GM21529 (cell line): ENCODE measurements around the gene ITFG1.
"Not testable (repeated sequence)": the region's sequence is repeated elsewhere in the genome, so short reads cannot be mapped to it uniquely, and the experiment has no call there.

Source experiments
- ATAC-seq: cut with Tn5 transposase; IDR thresholded peaks from one replicate; pipeline ENCODE4 v1.9.1; 2021; ENCODE audit not compliant: unreplicated experiment

ITFG1 gene

DNA sequence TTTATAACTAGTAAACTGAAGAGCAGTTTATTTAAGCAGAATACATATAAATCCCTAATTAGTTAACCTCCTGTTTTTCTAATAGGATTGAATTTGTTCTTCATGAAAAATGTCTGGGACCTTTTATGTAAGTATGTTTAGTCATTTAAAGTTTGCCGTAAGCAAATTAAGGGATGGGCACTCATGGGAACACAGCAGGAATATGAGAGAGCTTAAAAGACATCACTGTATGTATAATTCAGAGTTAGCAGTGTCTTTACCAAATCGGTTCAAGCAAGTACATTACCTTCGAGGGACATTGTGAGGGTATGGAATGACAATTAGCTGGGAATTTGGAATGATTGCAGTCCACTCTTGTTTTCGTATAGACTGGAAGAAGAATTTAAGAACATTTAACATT, 299.4 kb downstream of the ITFG1 start:
- ATAC-seq = no peak

- ATAC-seq = no peak
Observed at GRCh38 chr16:47160422-47160821, 300.4 kb downstream of the ITFG1 start.

- ATAC-seq = no peak
Observed at GRCh38 chr16:47158992-47159391, 301.9 kb downstream of the ITFG1 start.

DNA sequence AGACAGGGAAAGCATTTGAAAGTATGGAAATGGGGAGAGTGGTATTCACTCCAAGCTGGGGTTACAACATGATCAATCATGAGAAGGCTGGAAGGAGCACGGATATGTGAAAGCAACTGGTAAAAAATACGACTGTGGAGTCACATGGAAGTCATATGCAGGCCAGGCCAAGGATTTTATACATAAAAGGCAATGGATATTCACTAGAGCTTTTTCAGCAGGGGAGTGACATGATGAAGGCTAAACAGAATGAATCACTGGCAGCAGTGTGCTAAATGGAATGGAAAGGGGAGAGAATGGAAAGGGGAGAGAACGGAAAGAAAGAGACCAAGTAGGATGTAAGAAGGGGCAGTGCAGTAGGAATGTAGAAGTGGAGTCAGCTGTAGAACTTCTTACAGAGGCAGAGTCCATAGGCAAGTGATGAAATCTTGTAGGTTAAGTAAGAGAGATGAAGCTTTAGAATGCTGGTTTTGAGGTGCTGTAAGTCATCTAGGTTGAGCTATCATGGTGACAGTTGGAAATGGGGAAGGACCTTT, 304.1 kb downstream of the ITFG1 start:
- no peak for ATAC-seq

- ATAC-seq = not testable (repeated sequence)
Observed at GRCh38 chr16:47152501-47152900, 308.4 kb downstream of the ITFG1 start.

DNA sequence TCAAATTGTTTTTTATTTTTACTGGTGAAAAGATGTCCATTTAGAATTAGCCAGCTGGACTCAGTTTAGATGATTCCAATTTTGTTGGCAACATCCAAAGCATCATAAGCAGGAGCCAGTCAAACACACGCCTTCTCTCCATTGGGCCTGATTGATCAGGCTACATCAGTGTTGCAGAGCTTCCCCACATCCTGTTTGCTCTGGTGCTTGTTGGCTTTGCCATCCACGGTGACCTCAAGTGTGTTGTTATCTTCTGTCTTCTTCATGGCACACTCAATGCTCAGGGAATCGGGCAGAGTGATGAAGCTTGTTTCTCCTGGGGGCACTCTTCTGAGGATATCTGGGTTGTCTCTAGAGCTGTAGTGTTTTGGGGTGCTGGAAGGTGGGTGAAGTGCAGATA, 310.8 kb downstream of the ITFG1 start:
- ATAC-seq = no peak

DNA sequence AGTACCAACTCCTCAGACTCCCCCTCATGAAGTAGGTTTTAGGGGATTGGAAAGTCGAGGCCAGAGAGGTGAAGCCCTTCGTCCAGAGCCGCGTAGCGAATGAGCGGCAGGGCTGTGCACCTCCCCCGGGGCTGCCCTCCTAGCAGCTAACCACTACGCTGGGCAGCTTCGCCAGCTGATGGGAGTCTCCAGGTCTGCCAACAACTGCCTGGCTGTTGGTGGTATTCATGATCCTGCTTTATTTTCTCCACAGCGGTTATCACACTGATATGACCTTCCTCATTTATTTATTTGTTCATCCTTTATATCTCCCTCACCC, 316.3 kb downstream of the ITFG1 start:
- ATAC-seq = no peak

DNA sequence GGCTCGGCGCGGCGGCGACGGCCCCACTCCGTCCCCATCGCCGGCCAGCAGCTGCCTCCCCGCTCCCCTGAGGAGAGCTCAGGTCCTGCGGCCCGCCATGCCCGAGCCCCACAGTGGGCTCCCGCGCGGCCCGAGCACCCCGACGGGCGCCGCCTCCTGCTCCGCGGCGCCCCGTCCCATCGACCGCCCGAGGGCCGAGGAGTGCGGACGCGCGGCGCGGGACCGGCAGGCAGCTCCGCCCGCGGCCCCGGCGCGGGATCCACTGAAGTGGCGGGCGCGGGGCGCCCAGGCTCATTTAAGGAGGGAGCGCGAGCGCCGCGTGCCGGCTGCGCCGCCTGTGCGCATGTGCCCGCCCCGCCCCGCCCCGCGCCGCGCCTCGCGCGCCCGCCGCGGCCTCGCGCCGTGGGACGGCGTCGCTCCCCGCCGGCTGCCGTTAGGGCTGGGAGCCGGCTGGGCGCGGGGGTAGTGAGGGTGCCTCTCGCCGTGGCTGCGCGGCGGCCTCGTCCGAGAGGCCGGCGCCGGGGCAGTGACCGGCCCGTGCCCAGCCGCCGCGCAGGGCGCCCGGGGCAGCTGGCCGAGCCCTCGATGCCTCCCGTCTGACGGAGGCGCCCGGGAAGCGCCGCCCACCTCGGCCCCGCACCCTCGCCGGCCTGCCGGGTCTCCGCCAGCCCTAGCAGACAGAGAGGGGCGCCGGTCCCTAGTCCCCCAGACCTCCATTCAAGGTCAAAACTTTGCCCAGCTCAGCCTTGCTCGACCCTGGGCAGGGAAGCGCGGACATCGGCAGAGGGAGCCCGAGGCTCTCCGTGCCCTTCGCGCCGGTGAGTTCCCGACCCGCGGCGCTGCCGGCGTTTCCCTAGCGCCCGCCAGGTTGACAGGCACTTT, 316.9 kb downstream of the ITFG1 start, which contains the start of gene NETO2:
NETO2 (minus strand) TSS at position 269 of the 882 bp plus-strand sequence. CDS start 333 bp downstream, outside the sequence.
- ATAC-seq = peak; percentile 47

DNA sequence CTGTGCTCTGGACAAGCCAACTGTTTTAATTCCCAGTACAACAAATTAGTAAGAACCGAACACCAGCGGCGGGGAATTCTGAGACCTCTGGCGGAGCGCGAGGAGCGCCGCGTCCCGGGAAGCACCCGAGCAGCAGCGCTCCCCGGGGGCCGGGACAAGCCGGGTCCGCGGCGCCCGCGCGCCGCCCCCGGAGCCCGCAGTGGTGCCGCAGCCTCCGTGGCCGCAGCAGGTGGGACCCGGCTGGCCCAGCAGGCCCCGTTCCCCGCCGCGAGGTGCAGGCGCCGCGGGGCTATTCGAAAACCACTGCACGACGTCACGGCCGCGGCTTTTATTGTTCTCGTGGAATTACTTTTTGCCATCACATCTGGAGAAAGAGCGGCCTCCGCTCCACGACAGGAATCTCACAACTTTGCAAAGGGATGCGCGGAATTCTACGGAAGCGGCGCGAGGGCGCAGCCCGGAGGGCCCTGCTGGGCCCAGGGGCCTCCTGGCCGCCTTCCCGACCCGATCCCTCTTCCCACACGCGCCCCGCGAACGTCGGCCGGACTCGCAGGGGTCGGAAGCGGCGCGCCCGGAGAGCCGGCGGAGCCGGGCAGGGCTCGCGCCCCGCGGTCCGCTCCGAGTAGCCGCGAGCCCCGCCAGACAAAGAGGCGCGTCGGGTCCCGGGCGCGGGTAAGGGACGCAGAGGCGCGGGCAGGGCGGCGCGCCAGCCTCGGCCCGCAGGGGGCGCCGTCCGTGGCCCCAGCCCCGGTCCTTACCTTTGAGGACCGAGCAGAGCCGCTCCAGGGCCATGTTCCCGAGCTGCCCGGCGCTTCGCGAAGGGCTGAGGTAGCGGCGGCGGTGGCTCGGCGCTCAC, 317.8 kb downstream of the ITFG1 start:
- ATAC-seq = peak; percentile 63

GRCh38 chr16:47142486-47142820, 318.4 kb downstream of the ITFG1 start:
- ATAC-seq = no peak

DNA sequence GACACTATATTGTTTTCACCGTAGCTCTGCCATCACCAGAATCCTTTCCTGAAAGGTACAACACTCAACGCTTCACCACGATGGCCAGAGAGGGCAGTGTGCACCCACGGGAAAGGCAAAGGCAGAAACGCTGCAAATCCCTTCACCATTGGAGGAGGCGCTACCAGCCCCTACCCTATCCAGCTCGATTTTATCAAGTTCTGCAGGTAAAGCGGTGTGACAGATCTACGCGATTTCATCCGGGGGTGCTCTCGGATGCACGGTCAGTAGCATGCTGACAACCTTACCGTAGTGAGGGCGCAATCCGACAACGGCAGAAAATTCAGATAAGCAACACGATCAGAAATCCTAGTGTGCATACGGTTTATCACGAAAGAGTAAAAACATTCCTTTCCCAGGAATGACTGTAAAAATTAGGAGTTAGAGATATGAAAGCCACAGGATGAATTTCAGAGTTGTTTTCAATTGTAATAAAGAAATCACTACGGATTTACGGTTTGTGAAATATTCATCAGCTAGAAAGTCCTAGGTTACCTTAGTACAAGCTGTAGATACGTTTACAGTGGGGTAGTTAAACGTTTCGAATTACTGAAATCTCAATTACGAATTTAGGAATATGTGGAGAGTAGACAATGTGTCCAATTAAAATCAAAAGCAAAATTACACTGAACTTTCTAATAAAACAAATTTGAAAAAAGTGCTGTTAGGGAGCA, 318.9 kb downstream of the ITFG1 start:
- ATAC-seq = peak; percentile 60

DNA sequence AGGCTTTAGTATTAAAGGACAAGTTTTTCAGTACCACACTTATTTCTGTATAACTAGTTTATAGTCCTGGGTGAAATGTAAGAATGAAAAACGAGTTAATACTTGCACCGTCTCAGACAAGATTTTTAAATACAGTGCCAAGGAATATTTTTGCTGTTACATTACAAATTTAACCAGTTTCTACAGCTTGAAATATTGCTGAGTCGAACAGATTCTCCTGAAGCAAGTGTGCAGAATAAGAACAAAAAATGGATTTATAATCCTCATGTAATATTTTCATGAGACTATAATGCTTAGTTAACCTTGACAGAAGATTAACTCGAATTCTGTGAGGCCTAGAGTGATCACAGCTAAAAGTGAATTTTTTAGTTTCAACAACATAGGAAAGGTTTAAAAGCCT, 320.2 kb downstream of the ITFG1 start:
- no peak for ATAC-seq

DNA sequence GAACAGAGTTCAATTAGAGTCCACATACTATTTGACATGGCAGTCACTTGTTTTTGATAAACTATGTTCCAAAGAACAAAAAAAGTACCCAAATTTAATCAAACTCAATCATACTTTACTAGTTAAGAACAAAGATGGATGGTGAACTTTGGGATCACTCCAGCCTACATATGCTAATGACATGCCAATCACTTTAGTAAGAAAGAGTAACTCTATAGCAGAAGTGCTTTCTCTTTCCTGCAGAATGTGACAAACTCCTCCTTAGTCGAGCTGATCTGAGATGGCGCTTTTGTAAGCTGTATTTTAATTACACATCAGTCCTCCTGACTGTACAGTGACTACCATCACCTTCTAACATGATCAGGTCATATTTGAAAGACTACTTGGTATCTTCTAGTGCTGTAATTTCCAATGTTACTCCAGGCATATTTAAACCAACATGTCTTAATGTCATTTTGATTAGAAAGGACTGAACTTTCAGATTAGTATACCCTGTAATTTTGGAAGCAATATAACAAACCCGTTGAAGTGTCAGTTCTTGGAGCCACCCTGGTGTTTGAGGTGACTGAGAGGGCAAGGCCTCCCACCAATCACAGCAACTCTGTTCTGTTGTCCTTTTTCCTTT, 321.2 kb downstream of the ITFG1 start:
- no peak for ATAC-seq

- ATAC-seq = not testable (repeated sequence)
Observed at GRCh38 chr16:47137925-47138324, 322.9 kb downstream of the ITFG1 start.

GRCh38 chr16:47136099-47136842, 324.6 kb downstream of the ITFG1 start:
- ATAC-seq = no peak

DNA sequence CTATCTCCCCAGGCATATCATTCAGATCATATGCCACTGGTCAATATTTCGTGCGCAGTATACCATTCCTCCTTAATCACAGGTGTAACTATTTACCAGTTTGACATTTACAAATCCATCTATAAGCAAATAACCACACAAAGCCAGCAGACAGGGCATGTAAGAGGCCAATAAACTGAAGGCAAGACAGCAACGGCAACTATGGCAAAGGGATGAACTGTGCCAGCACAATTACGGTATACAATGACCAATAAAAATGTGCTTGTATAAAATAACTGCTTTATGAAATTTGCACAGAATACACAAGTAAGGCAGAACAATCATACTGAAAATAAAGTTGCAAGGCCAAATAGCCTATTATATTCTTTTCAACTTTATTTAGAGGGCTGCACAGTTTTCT, 326.3 kb downstream of the ITFG1 start:
- no peak for ATAC-seq

GRCh38 chr16:47132308-47132707, 328.6 kb downstream of the ITFG1 start:
- ATAC-seq = no peak

- ATAC-seq = no peak
Observed at GRCh38 chr16:47129755-47130435, 331.0 kb downstream of the ITFG1 start.

- ATAC-seq = no peak
Observed at GRCh38 chr16:47127541-47127940, 333.3 kb downstream of the ITFG1 start.
